ENCODE measurements around the gene PTPN9.
"Not testable (repeated sequence)": the region's sequence is repeated elsewhere in the genome, so short reads cannot be mapped to it uniquely, and the experiment has no call there.

PTPN9 gene

DNA sequence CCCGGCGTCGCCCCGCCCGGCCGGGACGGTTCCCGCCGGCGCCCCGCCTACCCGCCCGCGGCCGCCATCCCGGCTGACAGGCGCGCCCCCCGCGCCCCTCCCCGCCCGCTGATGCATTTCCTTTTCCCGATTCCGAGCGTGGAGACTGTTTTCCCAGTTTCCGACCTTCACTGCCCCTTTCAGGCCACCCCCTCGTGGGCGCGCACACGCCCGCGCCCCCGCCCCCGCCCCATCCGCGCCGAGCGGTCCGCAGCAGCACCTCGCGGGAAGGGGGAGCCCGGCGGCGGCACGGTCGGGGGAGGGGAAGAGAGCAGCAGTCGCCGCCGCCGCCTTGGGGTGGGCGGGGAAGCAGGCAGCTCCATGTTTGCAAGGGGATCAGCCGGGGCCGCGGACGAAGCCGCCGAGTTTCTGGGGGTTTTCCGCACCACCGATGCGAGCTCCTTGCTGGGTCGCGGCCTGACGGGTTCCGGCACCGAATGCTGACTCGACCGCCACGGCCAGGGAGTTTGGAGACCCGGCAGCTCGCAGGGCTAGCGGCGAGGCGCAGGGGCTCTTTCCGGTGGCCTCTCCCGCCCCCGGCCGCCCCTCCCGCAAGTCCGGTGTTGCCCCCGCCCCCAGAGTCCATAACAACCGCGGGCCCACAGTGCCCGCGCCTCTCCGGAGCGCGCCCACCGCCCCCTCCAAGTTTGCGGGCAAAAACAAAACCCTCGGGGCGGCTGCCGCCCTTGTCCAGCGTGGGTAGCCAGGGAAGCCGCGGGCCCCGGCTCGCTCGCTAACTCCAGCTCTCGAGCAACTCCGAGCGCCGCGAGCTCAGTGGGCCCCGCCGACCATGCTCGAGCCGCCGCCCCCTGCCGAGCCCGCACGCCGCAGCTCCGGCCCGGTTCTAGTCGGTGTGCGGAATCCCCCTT is 124.4 kb downstream of the PTPN9 start:
- in situ Hi-C loops (cut with MboI; ENCODE audit: low sequenced_read_pairs): no loop called here

GRCh38 chr15:75453703-75454470 is 125.2 kb downstream of the PTPN9 start:
- in situ Hi-C loops (cut with MboI; ENCODE audit: low sequenced_read_pairs): no loop called here

DNA sequence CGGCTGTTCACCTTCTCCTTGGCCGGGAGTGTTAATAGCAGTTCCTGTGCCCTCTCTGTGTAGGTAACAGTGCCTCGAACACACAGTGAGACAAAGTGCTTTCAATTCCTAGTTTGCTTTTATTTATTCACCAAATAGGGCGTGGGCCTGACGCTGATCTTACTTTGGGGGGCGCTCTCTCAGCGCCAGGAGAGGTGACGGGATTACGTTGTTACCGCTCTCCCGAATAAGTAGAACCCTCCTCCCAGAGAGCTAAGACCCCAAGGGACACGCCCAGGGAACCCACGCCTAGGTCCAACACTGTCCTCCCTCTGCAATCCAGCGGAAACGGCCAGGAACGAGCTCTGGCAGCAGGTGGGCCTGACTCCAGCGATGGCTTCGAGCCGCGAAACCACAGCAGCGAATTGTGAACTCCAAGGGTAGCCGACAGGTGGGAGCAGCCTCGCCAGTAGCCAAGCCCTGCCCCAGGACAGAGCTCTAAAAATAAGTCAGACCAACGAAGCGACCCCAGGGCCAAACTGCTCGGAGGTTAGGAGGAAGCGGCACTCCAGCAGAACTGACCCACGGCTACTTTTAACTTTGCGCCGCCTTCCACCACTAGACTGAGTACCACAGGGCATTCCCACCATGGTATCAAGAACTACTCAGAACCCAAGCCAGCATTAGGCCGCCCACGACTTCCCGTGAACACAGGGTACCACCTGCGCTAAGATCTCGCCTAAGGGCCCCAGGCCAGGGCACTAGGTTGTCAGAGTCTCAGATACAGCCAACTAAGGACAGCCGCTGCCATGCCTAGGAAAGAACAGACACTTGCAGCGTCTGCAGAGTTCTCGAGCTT is 126.0 kb downstream of the PTPN9 start:
- in situ Hi-C loops (cut with MboI; ENCODE audit: low sequenced_read_pairs): no loop called here

DNA sequence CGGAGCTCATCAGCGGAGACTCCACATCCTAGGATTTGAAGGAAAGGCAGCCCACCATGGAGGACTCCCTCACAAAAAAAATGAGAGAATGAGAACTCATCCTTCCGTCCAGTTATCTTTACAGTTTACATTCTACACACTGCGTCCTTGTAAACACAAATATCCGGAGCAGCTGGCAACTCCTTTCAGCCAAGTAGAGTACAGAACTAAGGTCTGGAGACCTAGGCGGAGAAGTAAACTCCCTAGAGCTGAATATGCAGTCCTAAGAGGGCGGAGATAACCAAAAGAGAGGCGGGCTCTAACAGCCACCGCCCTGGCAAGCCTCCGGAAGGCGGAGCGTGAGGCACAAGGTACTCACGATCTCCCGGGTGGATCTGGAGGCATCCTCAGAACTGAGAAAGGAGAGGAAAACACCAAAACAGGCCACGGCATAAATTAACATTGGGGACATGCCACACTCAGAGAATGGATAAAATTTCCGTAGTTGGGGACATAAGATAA is 126.7 kb downstream of the PTPN9 start:
- in situ Hi-C loops (cut with MboI; ENCODE audit: low sequenced_read_pairs): no loop called here

DNA sequence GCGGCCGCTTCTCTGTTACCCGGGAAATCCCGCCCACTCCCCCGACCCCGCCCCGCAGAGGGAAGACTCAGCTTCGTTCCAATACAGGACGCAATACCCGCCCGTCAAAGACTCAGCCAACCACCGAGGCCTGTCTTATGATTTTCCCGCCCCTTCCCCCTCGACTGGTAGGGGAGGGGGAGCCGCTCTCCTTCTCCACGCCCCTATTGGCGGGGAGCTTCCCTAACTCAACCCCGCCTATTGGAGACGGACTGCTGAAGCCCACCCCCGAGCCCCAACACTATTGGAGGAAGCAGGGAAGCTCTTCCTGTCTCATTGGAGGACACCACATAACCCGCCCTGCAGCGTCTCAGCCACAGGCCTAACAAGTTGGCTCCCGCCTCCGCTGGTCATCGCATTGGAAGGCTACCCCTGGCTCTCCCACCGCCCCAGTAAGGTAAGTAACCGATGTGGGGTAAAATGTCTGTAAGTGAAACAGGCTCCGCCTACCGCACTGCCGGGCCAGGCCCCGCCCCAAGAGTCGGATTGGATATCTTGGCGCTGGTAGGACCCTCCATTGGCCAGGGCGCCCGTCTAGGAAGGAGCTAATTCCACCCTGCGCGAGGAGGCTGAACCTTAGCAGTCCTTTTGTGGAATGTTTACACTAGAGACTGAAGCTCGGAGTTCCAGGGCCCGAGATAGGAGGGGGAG is 127.3 kb downstream of the PTPN9 start, which contains the start of gene SIN3A:
Gene SIN3A, minus strand, starts transcription at position 17 of the 690 bp plus-strand sequence. CDS start 21,315 bp downstream, outside the sequence.
- in situ Hi-C loops (cut with MboI; ENCODE audit: low sequenced_read_pairs): no loop called here

- in situ Hi-C loops (cut with MboI; ENCODE audit: low sequenced_read_pairs): no loop called here
Observed at GRCh38 chr15:75451202-75451673, 127.9 kb downstream of the PTPN9 start.

- in situ Hi-C loops (cut with MboI; ENCODE audit: low sequenced_read_pairs): no loop called here
Observed at GRCh38 chr15:75450307-75451201, 128.6 kb downstream of the PTPN9 start.

- in situ Hi-C loops (cut with MboI; ENCODE audit: low sequenced_read_pairs): no loop called here
Observed at GRCh38 chr15:75449585-75450306, 129.4 kb downstream of the PTPN9 start.

DNA sequence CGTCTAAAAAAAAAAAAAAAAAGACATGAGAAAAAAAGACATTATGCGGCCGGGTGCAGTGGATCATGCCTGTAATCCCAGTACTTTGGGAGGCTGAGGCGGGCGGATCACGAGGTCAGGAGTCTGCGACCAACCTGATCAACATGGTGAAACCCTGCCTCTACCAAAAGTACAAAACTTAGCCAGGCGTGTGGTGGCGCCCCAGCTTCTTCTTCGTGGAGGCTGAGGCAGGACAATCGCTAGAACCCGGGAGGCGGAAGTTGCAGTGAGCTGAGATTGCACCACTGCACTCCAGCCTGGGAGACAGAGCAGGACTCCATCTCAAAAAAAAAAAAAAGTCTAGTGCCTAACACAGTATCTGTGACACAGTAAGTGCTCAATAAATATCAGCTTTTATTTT is 130.9 kb downstream of the PTPN9 start:
- in situ Hi-C loops (cut with MboI; ENCODE audit: low sequenced_read_pairs): not testable (repeated sequence)

DNA sequence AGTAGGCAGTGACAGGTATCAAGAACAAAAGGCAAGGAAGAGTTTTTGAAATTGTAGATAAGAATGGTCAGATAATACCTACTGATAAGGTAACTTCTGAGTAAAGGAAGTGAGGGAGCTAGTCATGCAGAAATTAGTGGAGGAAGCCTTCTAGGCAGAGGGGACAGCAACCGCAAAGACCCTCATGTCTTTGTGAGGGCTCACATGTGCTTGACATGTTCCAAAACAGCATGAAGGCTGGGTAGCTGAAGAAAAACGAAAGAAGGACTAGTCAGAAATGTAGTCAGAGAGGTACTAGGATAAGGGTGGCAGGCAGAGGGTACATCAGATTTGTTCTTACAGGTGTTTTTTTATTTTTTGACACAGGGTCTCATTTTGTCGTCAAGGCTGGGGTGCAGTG is 133.0 kb downstream of the PTPN9 start:
- in situ Hi-C loops (cut with MboI; ENCODE audit: low sequenced_read_pairs): no loop called here

GRCh38 chr15:75445324-75445723 is 133.8 kb downstream of the PTPN9 start:
- in situ Hi-C loops (cut with MboI; ENCODE audit: low sequenced_read_pairs): not testable (repeated sequence)

GRCh38 chr15:75443972-75444453 is 135.1 kb downstream of the PTPN9 start:
- in situ Hi-C loops (cut with MboI; ENCODE audit: low sequenced_read_pairs): not testable (repeated sequence)

DNA sequence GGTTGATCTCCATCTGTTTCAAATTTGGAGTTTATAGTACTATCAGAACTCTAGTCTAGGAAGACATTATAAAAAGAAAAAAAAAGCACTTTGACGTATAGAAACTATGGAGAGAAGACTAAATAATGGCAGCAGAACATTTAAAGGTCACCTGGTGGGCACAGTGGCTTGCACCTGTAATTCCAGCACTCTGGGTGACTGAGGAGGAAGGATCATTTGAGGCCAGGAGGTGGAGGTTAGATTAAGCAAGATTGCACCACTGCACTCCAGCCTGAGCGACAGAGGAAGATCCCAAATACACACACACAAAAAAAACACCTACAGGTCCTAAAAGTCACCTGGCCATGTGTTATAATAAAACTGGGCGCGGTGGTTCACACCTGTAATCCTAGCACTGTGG is 141.4 kb downstream of the PTPN9 start:
- in situ Hi-C loops (cut with MboI; ENCODE audit: low sequenced_read_pairs): no loop called here

- in situ Hi-C loops (cut with MboI; ENCODE audit: low sequenced_read_pairs): no loop called here
Observed at GRCh38 chr15:75436881-75437280, 142.2 kb downstream of the PTPN9 start.

DNA sequence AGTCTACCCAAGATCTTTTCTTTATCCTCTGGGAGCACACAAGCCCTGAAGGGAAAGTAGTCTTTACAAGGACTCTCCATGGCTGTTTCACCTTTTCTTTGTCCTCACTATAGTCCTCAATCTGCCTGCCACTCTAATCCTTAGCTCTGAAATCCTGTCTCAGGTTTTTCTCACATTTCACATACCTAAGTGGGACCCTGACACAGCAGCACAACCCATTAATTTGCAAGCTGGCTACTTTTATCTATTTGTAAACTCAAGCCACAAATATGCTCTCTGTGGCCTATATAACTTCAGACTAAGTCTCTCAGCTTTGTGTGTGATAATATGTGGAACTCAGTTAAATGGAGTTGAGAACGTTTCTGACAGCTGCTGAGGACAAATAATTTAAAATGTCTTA is 147.4 kb downstream of the PTPN9 start:
- in situ Hi-C loops (cut with MboI; ENCODE audit: low sequenced_read_pairs): no loop called here

DNA sequence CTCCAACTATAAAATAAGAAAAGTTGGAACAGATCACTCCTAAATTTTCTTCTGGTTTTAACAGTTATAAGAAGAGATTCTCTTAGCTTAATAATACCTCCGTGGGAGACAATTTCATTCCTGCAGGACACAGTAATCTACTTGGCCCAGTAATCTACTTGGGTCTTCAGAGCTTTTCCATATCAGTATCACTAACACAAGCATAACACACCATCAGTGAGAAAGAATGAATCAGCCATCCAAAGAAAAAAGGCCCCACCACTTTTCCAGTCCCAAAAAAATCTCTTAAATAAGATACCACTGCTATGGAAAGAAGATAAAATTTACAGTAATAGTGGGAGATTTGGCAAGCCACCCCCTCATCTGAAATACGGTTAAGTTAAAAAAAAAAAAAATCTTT is 147.8 kb downstream of the PTPN9 start:
- in situ Hi-C loops (cut with MboI; ENCODE audit: low sequenced_read_pairs): no loop called here

DNA sequence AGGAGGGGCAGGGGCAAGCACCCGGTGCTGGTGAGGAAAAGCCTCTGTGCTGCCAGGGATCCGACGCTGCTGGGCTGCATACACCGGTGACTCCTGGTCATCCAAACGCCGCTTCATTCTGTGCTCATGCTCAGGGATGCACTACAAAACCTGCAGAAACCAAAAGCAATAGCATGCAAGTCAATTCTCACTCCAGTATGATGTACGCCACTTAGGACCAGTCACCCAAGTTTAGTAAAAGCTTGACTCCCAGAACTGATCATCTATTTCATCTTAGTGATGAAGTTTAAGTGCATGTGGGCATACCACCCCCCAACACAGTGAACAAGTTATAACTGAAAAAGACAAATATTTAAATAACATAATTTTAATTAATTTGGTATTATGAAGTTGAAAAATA is 148.9 kb downstream of the PTPN9 start:
- in situ Hi-C loops (cut with MboI; ENCODE audit: low sequenced_read_pairs): no loop called here

- in situ Hi-C loops (cut with MboI; ENCODE audit: low sequenced_read_pairs): no loop called here
Observed at GRCh38 chr15:75428152-75428551, 151.0 kb downstream of the PTPN9 start.
